Immature natural killer cell (primary cell): ENCODE measurements around the gene MED13L. TPM values are rescaled to one million over a fixed set of nuclear protein-coding genes. Genes with fewer than 3 reads are reported as not detected.

Source experiments
- DNase-seq, 3 donors: peaks; one replicate each; pipeline ENCODE4 v3.0.0; 2022; ENCODE audit warnings: mixed read lengths in 1 of 3
- H3K27ac Mint-ChIP-seq, 6 donors: one replicate each; pipeline ENCODE4 v1.8.0; 2020; ENCODE audit warnings: mixed read lengths in 6 of 6, mild to moderate bottlenecking in 5 of 6, inconsistent platforms in 4 of 6, moderate library complexity in 3 of 6
- H3K27me3 Mint-ChIP-seq, 3 donors: one replicate each; pipeline ENCODE4 v1.8.0; 2020 to 2021; ENCODE audit warnings: low read depth in 3 of 3, mild to moderate bottlenecking in 3 of 3, mixed read lengths in 3 of 3, moderate library complexity in 3 of 3, inconsistent platforms in 1 of 3
- H3K36me3 Mint-ChIP-seq, 3 donors: one replicate each; pipeline ENCODE4 v1.8.0; 2020; ENCODE audit warnings: mixed read lengths in 3 of 3, inconsistent platforms in 2 of 3, mild to moderate bottlenecking in 2 of 3
- H3K4me1 Mint-ChIP-seq, 2 donors: one replicate each; pipeline ENCODE4 v1.8.0; 2020; ENCODE audit warnings: inconsistent platforms in 2 of 2, mild to moderate bottlenecking in 2 of 2, mixed read lengths in 2 of 2, moderate library complexity in 1 of 2
- H3K4me3 Mint-ChIP-seq, 5 donors: one replicate each; pipeline ENCODE4 v1.8.0; 2020; ENCODE audit warnings: mild to moderate bottlenecking in 5 of 5, mixed read lengths in 5 of 5, inconsistent platforms in 3 of 5, moderate library complexity in 3 of 5
- H3K9me3 Mint-ChIP-seq, 6 donors: one replicate each; pipeline ENCODE4 v1.8.0; 2020; ENCODE audit warnings: mild to moderate bottlenecking in 6 of 6, mixed read lengths in 6 of 6, inconsistent platforms in 4 of 6, moderate library complexity in 3 of 6
- polyA plus RNA-seq, 3 donors: library from polyadenylated mRNA; unstranded; fragments of 300-500 nt; fragmentation: Illumina TruSeq; gene quantifications; one replicate each; pipeline ENCODE4 v1.2.3, GENCODE V29; 2021

MED13L gene
- polyA plus RNA-seq, 3 donors from 2014 or later = 2.3 to 10.3 (median 4.9) TPM

DNA sequence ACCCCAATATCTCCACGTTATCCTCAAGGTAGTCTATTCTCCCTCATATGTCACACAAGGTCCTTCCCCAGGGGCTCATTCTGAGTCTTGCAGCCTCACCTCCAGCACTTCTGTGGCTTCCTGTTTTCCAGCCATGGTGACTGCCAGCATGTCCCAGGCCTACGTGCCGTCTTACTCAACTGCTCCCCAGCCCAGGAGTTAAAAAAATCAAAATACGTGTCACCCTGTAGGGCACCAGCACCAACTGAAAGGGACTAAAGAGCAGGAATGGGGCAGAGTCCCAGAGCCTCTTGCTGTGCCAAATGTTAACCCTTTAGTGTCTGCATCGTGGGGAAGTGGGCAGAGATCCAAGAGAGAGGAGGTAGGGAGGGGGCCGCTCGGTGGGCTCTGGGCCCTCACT is 37.0 kb upstream of the MED13L start:
- no peak for DNase-seq
- peaks cover 0 to 6% (median under 1%) of the 10 kb centered on the region in 6 donors for H3K9me3 Mint-ChIP-seq
- H3K4me3 Mint-ChIP-seq = no peak overlapping the region
- no peaks in the 10 kb centered on the region for H3K36me3 Mint-ChIP-seq
- peaks cover 0 to 3% of the 10 kb centered on the region in 2 donors for H3K4me1 Mint-ChIP-seq
- H3K27me3 Mint-ChIP-seq = peaks cover 0 to 16% (median 12%) of the 10 kb centered on the region in 3 donors
- no peak overlapping the region for H3K27ac Mint-ChIP-seq

DNA sequence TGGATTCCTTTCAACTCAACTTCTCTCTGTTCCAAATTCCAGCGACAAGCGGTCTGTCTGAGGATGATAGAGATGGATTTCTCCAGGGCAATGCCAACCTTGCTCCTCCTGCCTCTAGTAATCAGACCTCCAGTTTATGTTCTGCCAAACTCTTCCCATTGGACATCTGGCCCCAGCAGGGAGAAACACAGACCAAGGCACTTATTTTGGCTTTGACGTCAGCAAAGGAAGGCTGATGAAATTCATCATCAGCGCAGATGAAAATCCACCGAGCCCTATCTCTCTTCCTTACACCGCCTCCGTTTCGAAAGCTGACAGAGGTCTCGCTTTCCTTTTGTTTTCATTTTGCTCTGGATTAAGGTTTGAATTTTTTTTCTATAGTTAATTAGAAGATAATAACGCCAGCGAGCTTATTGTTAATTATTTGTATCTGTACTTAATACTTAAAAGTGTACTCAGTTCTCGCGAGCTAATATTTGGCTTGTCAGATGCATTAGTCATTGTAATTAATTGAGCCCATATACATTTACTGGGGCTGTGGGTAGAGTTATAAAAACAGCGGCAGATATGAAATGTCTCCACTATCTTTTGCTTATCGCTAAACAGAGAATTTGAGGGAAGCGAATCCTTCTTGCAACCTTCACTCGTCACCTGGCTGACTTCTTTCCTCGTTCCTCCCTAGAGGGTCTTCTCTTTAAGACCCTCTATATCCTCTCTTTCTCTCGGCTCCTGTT is 35.9 kb upstream of the MED13L start:
- Mint-ChIP-seq H3K36me3 (no peaks in the 10 kb centered on the region), H3K4me1 (no peaks in the 10 kb centered on the region), H3K4me3 (no peak overlapping the region), H3K27me3 (peaks cover 0 to 16% (median 12%) of the 10 kb centered on the region in 3 donors), H3K9me3 (peaks cover 0 to 13% (median 3%) of the 10 kb centered on the region in 6 donors), H3K27ac (no peak overlapping the region)
- no peak for DNase-seq

DNA sequence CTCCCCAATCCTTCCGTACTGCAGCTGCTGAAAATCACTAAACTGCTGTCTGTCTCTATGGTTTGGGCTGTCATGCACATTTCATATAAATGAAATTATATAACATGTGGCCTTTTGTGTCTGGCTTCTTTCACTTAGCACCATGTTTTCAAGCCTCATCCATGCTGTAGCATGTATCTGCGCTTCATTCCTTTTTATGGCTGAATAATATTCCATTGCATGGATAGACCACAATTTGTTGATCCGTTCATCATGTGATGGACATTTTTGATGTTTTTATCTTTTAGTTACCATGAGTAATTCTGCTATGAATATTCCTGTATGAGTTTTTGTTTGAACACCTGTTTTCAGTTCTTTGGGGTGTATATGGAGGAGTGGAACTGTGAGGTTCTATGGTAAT is 32.6 kb upstream of the MED13L start:
- Mint-ChIP-seq H3K27me3 (peaks cover 0 to 10% (median 2%) of the 10 kb centered on the region in 3 donors), H3K27ac (no peak overlapping the region), H3K4me1 (no peaks in the 10 kb centered on the region), H3K36me3 (no peaks in the 10 kb centered on the region), H3K4me3 (no peak overlapping the region), H3K9me3 (peaks cover 0 to 13% (median 3%) of the 10 kb centered on the region in 6 donors)
- no peak for DNase-seq

DNA sequence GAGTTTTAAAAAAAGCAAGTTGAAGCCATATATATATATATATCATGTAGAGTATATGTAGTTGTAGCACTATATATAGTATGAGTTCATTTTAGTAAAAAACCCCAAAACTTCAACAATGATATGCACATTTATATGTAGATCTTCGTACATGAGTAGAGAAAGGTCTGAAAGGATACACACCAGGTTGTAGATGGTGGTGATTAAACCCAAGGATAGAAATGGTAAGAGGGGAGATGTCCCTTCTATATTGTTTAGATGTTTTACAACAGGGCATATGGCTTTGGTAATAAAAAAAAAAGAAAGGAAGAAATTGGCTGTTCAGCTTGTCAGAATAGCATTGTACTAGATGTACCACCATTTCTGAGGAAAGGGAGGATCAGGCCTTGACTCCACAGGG is 31.9 kb upstream of the MED13L start:
- H3K4me1 Mint-ChIP-seq = no peaks in the 10 kb centered on the region
- H3K27ac Mint-ChIP-seq = no peak overlapping the region
- no peak overlapping the region for H3K4me3 Mint-ChIP-seq
- no peaks in the 10 kb centered on the region for H3K36me3 Mint-ChIP-seq
- peaks cover 0 to 7% (median 2%) of the 10 kb centered on the region in 3 donors for H3K27me3 Mint-ChIP-seq
- H3K9me3 Mint-ChIP-seq = peaks cover 0 to 13% (median 3%) of the 10 kb centered on the region in 6 donors
- no peak for DNase-seq

DNA sequence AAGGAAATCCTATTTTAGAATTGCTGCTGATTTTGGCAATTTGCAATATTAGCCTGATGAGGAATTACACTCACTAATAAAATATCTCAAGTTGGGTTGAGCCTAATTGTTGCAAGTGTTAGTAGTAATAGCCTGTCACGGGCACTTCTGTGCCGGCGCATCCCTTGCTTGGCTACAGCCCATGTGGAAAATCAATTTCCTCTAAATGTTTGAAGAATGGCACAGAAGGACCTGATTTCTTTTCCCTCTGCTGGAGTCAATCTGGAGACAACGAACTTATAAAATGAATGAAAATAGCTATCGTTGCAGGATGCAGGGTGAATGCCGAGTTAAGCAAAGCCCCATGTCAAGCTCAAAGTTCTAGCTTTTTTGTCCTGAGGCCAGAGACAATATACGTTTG is 31.2 kb upstream of the MED13L start:
- H3K27ac Mint-ChIP-seq = no peak overlapping the region
- H3K36me3 Mint-ChIP-seq = no peaks in the 10 kb centered on the region
- H3K27me3 Mint-ChIP-seq = peaks cover 0 to 7% (median under 1%) of the 10 kb centered on the region in 3 donors
- H3K4me3 Mint-ChIP-seq = no peak overlapping the region
- no peak for DNase-seq
- H3K9me3 Mint-ChIP-seq = peaks cover 0 to 13% (median 3%) of the 10 kb centered on the region in 6 donors
- no peaks in the 10 kb centered on the region for H3K4me1 Mint-ChIP-seq

DNA sequence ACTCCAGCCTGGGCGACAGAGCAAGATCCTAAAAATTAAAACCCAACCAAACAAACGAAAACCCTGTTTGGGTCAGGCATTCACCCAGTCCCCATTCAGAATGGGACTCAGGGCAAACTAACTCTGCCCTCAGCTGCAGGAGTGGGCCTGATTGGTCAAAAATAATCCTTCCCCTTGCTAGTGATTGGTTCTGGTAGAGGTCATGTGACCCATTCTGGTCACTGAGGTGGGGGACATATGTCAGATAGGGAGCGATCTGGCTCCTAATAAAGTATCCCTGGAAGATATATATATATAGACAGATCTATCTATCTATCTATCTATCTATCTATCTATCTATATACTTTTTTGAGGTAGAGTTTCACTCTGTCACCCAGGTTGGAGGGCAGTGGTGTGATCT is 29.5 kb upstream of the MED13L start:
- H3K27ac Mint-ChIP-seq = no peak overlapping the region
- no peaks in the 10 kb centered on the region for H3K4me1 Mint-ChIP-seq
- H3K36me3 Mint-ChIP-seq = no peaks in the 10 kb centered on the region
- no peak overlapping the region for H3K4me3 Mint-ChIP-seq
- peaks cover 0 to 13% (median 3%) of the 10 kb centered on the region in 6 donors for H3K9me3 Mint-ChIP-seq
- no peak for DNase-seq
- peaks cover 0 to 2% (median 0%) of the 10 kb centered on the region in 3 donors for H3K27me3 Mint-ChIP-seq

DNA sequence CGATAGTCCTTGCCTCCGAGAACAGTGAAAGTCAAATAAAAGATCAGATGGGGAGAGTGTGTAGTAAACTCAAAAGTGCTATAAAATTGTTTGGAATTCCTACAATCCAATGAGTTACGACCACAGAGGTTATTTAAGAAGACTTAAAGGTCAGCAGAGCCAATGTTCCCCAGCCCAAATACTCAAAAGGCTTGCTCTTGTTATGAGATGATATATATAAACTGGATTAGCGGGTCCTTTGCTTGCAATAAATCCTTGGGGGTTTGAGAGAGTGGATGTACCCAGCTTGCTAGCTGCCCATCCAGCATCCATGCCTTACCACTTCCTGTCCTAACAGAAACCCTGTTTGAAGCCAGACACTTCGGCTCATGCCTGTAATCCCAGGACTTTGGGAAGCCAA is 29.0 kb upstream of the MED13L start:
- H3K36me3 Mint-ChIP-seq = no peaks in the 10 kb centered on the region
- no peak overlapping the region for H3K4me3 Mint-ChIP-seq
- peaks cover 0 to 2% (median 0%) of the 10 kb centered on the region in 3 donors for H3K27me3 Mint-ChIP-seq
- H3K4me1 Mint-ChIP-seq = no peaks in the 10 kb centered on the region
- DNase-seq = no peak
- no peak overlapping the region for H3K27ac Mint-ChIP-seq
- H3K9me3 Mint-ChIP-seq = peaks cover 0 to 13% (median 3%) of the 10 kb centered on the region in 6 donors

DNA sequence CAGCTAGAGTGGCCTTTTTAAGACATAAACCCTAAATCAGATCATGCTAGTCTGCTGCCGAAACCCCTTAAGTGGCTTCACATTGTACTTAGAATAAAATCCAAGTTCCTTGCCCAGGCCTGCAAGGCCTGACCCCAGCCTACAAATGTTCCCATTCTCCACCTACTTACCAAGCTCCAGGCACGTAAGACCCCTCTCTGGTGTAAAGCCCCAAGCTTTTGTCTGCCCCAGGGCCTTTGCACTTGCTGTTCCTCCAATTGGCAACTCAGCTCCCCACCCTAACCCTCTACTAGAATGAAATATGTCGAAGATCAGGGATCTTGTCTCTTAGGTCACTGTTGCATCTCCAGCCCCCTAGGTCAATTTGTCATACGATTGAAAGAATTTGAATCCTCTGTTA is 27.1 kb upstream of the MED13L start:
- no peak overlapping the region for H3K4me3 Mint-ChIP-seq
- H3K27ac Mint-ChIP-seq = no peak overlapping the region
- peaks cover 0 to 8% (median 2%) of the 10 kb centered on the region in 6 donors for H3K9me3 Mint-ChIP-seq
- H3K36me3 Mint-ChIP-seq = no peaks in the 10 kb centered on the region
- no peaks in the 10 kb centered on the region for H3K4me1 Mint-ChIP-seq
- DNase-seq = no peak
- peaks cover 0 to 2% (median 2%) of the 10 kb centered on the region in 3 donors for H3K27me3 Mint-ChIP-seq

DNA sequence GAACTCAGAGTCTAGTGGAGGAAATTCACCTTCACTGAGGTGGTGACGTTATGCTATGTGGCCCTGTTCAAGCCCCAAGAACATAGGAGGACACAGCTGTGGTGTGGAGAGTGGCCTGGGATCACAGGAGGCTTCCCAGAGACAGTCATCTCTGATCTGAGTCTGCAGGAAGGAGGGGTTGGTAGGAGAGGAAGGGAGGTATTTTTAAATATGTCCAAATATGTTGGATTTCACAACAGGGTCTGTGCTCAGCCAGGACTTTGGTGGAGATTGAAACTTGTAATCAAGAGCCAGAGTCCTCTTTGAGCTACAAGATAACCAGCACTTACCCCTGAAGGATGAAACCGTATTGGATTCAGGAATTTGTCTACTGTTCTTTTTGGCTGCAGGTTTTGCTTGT is 26.4 kb upstream of the MED13L start:
- no peaks in the 10 kb centered on the region for H3K36me3 Mint-ChIP-seq
- H3K4me1 Mint-ChIP-seq = no peaks in the 10 kb centered on the region
- H3K27ac Mint-ChIP-seq = no peak overlapping the region
- H3K27me3 Mint-ChIP-seq = peaks cover 0 to 7% (median 2%) of the 10 kb centered on the region in 3 donors
- DNase-seq = no peak
- peaks cover 0 to 4% (median 0%) of the 10 kb centered on the region in 6 donors for H3K9me3 Mint-ChIP-seq
- H3K4me3 Mint-ChIP-seq = no peak overlapping the region

DNA sequence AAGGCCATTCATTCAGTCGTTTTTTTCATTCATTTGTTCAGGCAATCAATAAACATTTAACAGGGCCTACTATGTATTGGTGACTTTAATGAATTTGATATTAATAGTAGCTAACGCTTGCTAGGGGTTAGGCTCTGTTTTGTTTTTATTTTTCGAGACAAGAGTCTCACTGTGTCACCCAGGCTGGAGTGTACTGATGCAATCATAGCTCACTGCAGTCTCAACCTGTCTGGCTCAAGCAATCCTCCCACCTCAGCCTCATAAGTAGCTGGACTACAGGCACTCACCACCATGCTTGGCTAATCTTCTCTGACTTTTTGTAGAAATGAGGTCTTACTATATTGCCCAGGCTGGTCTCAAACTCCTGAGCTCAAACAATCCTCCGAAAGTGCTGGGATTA is 25.6 kb upstream of the MED13L start:
- Mint-ChIP-seq H3K9me3 (no peaks in the 10 kb centered on the region), H3K27ac (no peak overlapping the region), H3K27me3 (peaks cover 0 to 8% (median 2%) of the 10 kb centered on the region in 3 donors), H3K4me1 (no peaks in the 10 kb centered on the region), H3K4me3 (no peak overlapping the region), H3K36me3 (no peaks in the 10 kb centered on the region)
- DNase-seq = no peak

DNA sequence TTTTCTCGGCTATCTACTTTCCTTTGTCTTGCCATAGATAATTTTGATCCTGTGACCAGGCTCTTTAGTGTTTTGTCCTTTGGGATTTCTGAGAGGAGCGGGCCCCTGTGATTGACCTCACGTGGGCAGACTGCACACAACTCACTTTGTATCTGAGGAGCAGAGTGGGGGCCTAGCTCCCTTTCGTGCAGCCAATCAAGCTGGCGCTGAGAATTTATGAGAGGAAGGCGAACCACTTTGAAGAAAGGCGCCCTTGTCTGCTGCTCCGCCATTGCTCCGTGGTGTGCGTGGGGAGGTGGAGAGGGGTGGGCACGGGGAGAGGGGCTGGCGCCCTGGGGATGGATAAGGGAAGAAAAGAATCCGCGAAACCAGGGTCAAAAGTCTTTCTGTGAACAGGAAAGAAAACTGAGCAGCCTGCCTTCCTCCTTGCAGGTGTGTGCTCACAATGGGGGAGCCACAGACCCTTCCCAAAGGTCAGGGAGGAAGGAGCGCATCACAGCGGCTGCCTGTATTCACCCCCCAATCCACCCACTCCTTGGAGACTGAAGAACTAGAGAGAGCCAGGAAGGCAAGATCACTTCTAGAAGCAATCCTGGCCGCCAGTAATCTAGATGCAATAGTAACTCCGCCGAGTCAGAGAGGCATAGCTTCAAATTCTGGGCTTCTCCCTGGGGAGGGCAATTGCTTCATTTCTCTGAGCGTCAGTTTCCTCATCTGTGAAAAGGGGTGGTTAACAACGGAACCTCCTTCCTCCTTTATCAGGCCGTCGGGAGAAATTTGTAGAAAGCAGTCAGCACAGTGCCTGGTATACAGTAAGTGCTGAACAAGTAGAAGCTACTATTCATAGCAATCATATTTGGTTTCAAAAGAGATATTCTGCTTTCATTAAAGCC is 24.9 kb upstream of the MED13L start:
- Mint-ChIP-seq H3K27me3 (peaks cover 0 to 12% (median 2%) of the 10 kb centered on the region in 3 donors), H3K4me1 (no peaks in the 10 kb centered on the region), H3K4me3 (no peak overlapping the region), H3K36me3 (no peaks in the 10 kb centered on the region), H3K27ac (no peak overlapping the region), H3K9me3 (no peaks in the 10 kb centered on the region)
- no peak for DNase-seq

DNA sequence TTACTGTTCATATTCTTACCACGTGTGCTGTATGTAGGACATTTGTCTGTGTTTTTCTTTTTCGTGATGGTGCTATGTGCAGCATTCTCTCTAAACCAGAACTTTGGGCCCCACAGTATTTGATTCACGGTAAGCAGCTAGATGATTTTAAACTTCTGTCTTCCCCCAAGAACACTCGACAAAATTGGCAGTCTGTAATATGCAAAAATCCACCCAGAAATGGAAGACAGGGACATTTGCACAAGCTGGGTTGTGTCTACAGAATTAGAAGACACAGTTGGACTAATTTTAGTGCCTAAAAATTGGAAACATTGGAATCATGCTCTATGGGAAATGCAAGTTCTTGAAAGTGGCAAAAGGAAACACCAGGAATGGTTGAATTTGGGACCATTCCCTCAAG is 24.1 kb upstream of the MED13L start:
- Mint-ChIP-seq H3K9me3 (no peaks in the 10 kb centered on the region), H3K4me3 (no peak overlapping the region), H3K4me1 (no peaks in the 10 kb centered on the region), H3K36me3 (no peaks in the 10 kb centered on the region), H3K27me3 (peaks cover 0 to 12% (median 2%) of the 10 kb centered on the region in 3 donors), H3K27ac (no peak overlapping the region)
- DNase-seq = no peak

DNA sequence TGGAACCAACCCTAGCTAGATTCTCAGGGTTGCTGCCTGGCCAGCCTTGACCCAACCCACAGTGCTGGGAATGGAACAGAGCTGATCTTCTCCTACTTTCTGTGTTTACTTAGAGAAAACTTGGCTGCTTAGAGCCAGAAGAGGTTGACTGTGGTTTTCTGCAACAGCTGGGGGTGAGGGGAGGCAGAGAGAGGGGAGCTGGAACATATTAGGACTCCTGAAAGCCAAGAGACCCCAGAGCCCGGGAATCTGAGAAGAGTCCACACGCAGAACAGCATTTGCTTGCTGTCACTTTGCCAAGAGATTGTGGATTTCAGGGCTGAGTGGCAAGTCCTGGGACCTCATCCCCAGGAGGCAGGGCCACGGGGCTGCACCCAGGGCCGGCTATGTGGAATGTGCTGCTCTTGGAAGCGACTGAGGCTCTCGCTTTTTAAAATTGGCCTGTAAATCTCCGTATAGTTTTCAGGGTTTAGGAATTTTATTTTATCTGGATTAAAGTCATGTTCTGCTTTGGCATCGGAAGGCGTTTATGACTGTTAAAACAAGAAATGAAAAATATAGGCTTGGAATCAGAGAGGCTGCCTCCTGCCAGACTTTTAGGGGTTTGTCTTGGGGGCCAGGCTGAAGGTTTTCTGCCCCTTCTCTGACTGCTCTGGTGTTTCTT is 22.3 kb upstream of the MED13L start:
- Mint-ChIP-seq H3K4me1 (no peaks in the 10 kb centered on the region), H3K27me3 (peaks cover 0 to 18% (median 2%) of the 10 kb centered on the region in 3 donors), H3K4me3 (no peak overlapping the region), H3K9me3 (peaks cover 0 to 1% (median 0%) of the 10 kb centered on the region in 6 donors), H3K36me3 (peaks cover 0 to 4% (median 3%) of the 10 kb centered on the region in 3 donors), H3K27ac (no peak overlapping the region)
- DNase-seq = no peak
